ENCODE results near the gene WDR90.

Gene WDR90

GRCh38 chr16:640614-641013 lies 8.6 kb upstream of the WDR90 start:
- DNase-seq, result no peak

DNA sequence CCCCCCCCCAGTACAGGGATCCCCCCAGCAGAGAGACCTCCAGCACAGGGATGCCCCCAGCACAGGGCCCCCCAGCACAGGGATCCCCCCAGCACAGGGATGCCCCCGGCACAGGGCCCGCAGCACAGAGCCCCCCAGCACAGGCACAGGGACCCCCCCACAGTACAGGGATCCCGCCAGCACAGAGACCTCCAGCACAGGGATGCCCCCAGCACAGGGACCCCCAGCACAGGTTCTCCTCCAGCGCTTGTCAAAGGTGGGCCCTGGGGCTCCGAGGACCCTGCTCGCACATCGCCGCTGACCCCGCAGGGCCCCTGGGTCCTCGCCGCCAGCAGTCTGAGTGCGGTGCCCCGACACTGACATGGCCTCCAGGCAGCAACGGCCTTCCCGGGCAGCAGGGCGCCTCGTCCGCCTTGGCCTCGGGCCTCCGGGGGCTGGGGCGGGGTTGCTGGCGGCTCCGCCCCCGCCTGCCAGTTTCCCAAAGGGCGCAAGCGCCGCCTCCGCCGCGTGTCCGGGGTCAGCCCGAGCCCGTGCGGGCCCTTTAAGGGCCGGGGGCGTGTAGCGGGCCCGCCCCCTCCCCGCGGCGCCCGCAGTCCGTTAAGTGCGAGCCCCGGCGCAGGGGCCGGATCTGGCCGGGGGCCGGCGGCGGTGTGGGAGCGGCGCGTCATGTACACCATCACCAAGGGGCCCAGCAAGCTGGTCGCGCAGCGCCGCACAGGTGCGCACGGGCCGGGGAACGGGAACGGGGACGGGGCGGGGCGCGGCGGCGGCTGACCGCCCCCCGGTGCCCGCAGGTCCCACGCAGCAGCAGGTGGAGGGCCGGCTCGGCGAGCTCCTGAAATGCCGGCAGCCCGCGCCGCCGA lies 7.6 kb upstream of the WDR90 start, which contains the start of gene MCRIP2:
TSS of gene MCRIP2 (plus strand) at position 503 of the 863 bp plus-strand sequence. CDS start at position 667, 164 bp downstream.
- DNase-seq, result peak; percentile 50

DNA sequence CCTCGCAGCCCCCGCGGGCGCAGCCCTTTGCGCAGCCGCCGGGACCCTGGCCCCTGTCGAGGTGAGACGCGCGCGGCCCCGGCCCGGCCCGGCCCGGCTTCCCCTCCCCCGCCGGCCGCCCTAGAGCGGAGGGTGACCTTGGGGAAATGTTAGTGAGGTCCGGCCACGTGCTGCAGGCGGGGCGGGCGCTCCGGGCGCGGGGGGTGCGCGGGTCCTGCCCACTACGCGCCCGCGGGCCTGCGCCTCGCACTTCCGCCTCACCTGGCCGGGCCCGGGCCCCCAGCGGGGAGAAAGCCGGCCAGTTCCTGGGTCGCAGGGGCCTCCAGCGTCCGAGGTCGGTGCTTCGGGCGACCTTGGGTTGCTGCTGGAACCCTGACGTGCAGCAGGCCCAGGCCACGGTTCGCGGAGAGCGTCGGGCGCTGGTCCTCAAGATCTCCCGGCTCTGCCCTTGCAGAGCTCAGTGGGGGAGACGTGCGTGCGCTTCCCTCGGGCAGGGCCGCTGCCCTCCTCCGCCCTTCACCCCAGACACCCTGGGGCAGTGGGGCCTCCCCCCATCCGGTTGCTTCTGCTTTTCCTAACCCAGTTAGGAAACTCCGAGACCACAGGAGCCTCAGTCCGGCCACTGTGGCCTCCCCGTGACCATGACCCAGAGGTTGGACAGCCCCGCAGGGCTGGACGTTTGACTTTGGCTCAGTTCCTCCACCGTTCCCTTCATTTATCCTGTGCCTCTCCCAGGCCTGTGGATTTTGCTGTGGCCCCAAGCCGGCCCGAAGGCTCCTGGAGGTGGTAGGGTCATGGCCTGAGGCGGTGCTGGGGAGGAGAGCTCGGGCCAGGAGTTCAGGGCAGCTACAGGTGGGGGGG lies 6.7 kb upstream of the WDR90 start:
- no peak for DNase-seq

DNA sequence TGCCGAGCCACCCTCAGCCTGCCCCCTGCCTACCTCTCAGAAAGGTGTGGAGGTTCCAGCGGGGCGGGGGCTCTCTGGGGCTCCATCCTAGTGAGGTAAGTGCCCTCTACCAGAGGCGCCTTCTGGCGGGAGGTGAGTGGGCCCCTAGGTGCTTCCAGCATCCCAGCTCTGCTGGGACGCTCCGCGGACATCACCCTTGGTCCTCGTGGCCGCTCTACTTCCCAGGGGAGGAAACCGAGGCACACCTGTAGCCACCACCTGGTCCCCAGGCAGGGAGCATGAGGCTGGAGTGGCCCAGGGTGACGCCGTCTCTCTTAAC lies 6.2 kb upstream of the WDR90 start:
- DNase-seq, result no peak

DNA sequence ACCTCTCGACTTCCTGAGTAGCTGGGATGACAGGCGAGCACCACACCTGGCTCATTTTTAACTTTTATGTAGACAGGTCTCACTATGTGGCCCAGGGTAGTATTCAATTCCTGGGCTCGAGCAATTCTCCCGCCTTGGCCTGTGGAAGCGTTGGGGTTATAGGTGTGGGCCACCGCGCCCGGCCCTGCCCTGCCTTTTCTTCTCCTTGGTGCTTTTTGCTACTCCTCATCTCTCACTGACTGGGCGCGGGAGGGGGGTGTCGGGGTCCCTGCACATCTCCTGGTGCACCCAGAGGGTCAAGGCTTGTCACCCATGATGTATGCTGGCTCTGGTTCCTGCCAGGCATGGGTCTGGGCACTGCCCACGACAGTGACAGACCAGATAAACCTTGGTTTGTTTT lies 4.6 kb upstream of the WDR90 start:
- no peak for DNase-seq

GRCh38 chr16:645852-646678 lies 3.1 kb upstream of the WDR90 start:
- DNase-seq, result no peak

- no peak for DNase-seq
Observed at GRCh38 chr16:646679-647172, 2.4 kb upstream of the WDR90 start.

DNA sequence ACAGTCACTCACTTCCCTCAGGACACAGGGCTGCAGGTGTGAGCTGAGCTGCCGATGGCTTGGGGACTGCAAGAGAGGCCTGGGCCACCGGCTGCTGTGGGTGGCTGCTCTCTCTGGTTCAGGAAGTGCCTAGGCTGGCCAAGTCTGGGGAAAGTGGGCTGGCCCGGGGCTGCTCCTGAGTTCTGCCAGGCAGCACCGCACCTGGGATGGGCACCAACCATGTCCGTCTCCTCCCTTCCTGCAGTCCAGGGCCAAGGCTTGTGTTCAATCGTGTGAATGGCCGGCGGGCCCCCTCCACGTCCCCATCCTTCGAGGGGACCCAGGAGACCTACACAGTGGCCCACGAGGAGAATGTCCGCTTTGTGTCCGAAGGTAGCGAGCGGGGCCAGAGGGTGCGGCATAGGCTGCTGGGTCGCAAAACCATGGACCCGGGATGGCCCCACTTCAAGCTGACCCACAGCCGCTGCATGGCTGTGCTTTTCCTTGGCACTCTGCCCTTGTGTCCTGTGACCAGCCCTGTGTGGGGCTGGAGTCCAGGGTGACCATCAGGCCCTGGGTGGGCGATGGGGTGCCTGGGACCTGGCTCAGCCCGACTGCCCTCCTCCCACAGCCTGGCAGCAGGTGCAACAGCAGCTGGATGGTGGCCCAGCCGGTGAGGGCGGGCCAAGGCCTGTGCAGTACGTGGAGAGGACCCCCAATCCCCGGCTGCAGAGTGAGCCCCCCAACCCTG lies 1.8 kb upstream of the WDR90 start:
- DNase-seq, result no peak

DNA sequence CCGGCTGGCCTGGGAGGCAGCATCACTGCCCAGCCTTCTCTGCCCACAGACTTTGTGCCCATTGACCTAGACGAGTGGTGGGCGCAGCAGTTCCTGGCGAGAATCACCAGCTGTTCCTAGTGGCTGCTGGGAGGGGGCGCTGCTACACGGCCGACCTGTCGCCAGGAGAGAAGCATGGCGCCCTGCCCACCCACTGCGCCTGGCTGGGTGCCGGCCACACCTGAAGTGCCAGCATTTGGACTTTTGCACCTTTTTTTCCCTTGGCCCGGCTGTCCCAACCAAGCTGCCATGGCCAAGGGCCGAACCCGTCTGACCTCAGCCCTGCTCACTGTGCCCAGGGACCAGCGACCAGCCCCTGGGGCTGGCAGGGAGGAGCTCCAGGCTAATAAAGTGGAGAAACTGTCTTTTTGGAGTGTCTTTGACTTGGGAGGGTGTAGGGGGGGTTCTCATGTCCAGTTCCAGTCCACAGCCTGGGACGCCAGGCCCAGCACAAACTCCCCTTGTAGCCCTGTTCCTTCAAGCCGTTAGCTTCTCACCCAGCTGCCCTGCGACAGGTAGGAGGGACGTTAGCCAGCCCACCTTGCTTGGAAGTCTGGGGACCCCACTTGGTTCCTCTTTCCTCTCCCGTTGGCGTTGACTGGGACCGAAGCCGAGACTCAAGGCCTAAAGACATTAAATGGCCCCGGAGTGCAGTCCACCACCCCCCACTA lies 939 bp upstream of the WDR90 start:
- peak; percentile 5 for DNase-seq

GRCh38 chr16:649631-650030 lies 466 bp downstream of the WDR90 start:
- DNase-seq, result no peak

DNA sequence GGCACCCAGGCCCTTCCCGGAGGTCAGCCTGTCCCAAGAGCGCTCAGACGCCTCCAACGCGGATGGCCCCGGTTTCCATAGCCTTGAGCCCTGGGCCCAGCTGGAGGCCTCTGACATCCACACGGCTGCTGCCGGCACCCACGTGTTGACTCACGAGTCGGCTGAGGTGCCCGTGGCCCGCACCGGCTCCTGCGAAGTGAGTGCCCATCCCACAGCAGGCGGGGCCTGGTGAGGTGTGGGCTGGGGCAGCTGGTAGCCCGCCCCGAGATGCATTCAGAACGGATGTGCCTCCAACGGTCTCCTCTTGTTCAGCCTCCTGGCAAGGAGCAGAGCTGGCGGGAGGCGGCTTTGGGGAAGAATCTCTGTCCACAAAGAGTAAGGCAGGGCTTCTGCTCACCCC lies 2.7 kb downstream of the WDR90 start:
- DNase-seq, result no peak

DNA sequence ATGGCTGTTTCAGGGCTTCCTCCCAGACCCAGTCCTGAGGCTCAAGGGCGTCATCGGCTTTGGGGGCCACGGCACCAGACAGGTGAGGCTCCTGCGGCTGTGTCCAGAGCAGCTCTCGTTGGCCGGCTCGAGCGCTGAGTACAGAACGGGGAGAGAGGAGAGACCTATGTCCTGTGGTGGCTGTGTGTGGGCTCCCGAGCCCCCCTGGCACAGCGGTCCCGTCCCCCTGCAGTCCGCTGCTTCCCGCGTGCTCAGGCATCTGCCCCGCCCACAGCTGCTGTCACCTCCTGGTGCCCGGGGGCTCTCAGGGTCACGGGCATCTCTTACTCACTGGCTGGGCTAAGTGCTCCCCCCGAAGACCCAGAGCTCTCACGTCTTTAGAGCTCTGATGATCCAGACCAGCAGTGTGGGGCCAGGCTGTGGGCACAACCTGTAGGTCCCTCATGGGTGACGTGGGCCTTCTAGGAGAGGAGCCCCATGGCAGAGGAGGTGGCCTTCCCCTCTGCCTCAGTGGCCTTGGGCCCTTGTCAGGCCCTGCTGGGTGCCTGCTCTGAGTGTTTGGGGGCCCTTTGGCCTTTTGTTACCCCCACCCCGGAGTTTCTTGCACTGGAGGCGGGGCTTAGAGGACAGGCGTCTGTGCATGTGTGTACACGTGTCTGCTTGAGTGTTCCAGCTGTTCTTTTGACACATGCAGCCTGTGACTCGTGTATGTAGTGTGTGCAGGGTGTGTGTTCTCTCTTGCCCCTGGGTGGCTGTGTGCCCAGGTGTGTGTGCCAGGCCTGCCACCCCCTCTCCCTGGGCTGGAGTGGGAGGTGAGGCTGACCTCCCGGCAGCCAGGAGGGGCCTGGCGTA lies 3.5 kb downstream of the WDR90 start:
- no peak for DNase-seq

DNA sequence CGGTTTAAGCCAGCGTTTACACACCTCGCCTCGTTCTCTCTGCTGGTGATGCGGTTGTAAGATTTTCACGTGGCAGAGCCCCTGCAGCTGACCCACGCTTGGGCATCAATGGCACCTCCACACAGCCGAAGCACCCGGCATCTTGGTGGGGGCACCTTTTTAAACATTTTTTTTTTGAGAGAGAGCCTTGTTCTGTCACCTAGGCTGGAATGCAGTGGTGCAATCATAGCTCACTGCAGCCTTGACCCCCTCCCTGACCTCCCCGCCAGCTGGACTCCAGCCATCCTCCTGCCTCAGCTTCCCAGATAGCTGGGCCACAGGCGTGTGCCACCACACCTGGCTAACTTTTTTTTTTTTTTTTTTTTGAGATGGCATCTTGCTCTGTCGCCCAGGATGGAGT lies 4.9 kb downstream of the WDR90 start:
- no peak for DNase-seq

DNA sequence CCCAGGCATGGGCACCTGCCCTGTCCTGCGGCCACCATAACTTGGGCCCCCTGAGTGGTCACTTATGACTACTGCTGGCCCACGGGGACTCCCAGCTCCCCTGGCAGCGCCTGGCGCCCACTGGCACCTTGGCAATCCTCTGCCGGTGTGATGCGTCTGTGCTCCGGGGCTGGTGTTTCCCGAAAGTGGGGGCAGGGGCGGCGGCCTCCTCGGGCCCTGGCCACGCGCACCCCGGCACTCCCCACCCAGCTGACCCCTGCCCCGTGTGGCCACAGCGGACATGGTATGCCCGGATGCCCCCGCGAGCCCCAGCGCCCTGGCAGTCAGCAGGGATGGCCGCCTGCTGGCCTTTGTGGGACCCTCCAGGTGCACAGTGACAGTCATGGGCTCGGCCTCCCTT lies 8.3 kb downstream of the WDR90 start:
- DNase-seq, result no peak

DNA sequence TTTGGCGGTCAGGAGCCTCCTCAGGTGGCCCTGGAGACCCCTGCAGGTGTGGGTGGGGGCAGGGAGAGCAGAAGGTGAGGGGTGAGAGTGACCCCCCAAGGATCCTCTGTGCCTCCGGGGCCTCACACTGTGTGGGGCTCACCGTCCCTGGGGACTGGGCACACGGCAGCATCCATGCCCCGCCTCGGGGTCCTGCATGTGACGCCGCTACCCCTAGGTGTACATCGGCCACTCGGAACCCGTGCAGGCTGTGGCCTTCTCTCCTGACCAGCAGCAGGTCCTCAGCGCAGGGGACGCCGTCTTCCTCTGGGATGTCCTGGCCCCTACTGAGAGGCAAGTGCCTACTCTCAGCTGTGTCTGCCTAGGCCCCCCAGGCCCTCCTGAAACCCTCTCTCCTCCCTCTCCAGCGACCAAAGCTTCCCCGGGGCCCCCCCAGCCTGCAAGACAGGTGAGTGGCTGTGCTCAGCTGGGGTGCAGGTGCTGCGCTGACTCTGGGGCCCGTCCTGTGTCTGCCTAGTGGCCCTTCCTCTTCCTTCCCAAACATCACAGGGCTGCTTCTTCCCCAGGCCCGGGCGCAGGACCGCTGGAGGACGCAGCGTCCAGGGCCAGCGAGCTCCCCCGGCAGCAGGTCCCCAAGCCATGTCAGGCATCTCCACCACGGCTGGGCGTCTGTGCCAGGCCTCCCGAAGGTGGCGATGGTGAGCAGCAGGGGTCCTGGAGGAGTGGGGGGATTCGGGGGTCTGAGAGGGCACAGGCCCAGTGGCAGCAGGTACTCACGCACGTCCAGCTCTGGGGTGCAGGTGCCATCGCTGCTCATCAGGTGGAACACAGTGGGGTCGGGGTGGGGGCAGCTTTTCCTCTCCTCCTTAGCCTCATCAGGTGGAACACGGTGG lies 9.8 kb downstream of the WDR90 start:
- no peak for DNase-seq

DNA sequence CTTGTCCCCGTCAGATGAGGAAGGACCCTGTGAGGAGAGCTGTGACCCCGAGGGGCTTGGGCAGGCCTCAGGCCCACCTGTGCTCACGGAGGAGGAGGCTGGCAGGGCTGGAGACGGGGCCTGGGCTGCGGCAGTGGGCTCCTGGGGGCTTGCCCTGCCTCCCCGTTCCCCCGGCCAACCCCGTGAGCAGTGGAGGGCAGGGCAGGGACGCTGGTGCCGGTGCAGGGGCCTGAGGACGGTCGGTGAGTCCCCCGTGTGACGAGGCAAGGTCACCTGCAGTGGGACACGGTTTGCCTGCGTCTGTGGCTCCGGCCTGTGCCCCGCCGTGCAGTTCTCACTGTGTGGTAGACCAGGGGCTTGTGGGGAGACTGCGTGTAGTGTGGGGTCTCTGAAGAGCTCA lies 10.5 kb downstream of the WDR90 start:
- no peak for DNase-seq

- no peak for DNase-seq
Observed at GRCh38 chr16:660132-660458, 10.9 kb downstream of the WDR90 start.

GRCh38 chr16:660459-661183 lies 11.5 kb downstream of the WDR90 start:
- peak; percentile 48 for DNase-seq

Measured in DMS153 (cell line).